HG02588 (cell line): ENCODE data around the gene ESRRG.
"Not testable (repeated sequence)": the region's sequence is repeated elsewhere in the genome, so short reads cannot be mapped to it uniquely, and the experiment has no call there.

Experiments used
- ATAC-seq: cut with Tn5 transposase; IDR thresholded peaks from one replicate; pipeline ENCODE4 v1.9.1; 2021; ENCODE audit warnings: mild to moderate bottlenecking, moderate library complexity; ENCODE audit not compliant: unreplicated experiment

Gene ESRRG

GRCh38 chr1:216705676-216706075, 17.6 kb downstream of the ESRRG start:
- ATAC-seq = no peak

- not testable (repeated sequence) for ATAC-seq
Observed at GRCh38 chr1:216704065-216704464, 19.2 kb downstream of the ESRRG start.

- no peak for ATAC-seq
Observed at GRCh38 chr1:216702170-216702569, 21.1 kb downstream of the ESRRG start.

GRCh38 chr1:216700779-216701178, 22.4 kb downstream of the ESRRG start:
- ATAC-seq = no peak

- ATAC-seq = no peak
Observed at GRCh38 chr1:216691710-216692109, 31.5 kb downstream of the ESRRG start.

GRCh38 chr1:216690603-216691002, 32.6 kb downstream of the ESRRG start:
- no peak for ATAC-seq

- ATAC-seq = no peak
Observed at GRCh38 chr1:216688127-216688657, 35.0 kb downstream of the ESRRG start.

GRCh38 chr1:216686860-216687766, 36.1 kb downstream of the ESRRG start:
- ATAC-seq = no peak

GRCh38 chr1:216682752-216683151, 40.5 kb downstream of the ESRRG start:
- no peak for ATAC-seq

GRCh38 chr1:216679108-216679507, 44.1 kb downstream of the ESRRG start:
- no peak for ATAC-seq

GRCh38 chr1:216670118-216670883, 52.9 kb downstream of the ESRRG start:
- ATAC-seq = no peak

GRCh38 chr1:216666441-216666840, 56.8 kb downstream of the ESRRG start:
- no peak for ATAC-seq

- ATAC-seq = no peak
Observed at GRCh38 chr1:216665856-216666255, 57.4 kb downstream of the ESRRG start.

- ATAC-seq = no peak
Observed at GRCh38 chr1:216665406-216665805, 57.8 kb downstream of the ESRRG start.

GRCh38 chr1:216662681-216663080, 60.5 kb downstream of the ESRRG start:
- no peak for ATAC-seq

GRCh38 chr1:216660561-216660960, 62.7 kb downstream of the ESRRG start:
- ATAC-seq = no peak

GRCh38 chr1:216653001-216653400, 70.2 kb downstream of the ESRRG start:
- ATAC-seq = no peak

- no peak for ATAC-seq
Observed at GRCh38 chr1:216651826-216652418, 71.3 kb downstream of the ESRRG start.

GRCh38 chr1:216643176-216643575, 80.1 kb downstream of the ESRRG start:
- ATAC-seq = no peak

GRCh38 chr1:216641669-216642460, 81.4 kb downstream of the ESRRG start:
- ATAC-seq = no peak

- ATAC-seq = no peak
Observed at GRCh38 chr1:216640100-216640499, 83.1 kb downstream of the ESRRG start.
